Kidney epithelial cell (primary cell): Measurements from ENCODE around the gene RAB23. TPM values are rescaled to one million over a fixed set of nuclear protein-coding genes. Genes with fewer than 3 reads are reported as not detected.
A peak's percentile ranks its signal among the peaks of the same experiment; 100 is the strongest.

Experiments used
- DNase-seq: peaks from one replicate; pipeline ENCODE4 v3.0.0-alpha.2; 2010; ENCODE audit warnings: low read depth
- H3K27me3 ChIP-seq: 2 replicates; pipeline ENCODE4 v1.6.0; 2011; ENCODE audit warnings: low read length; ENCODE audit not compliant: control insufficient read depth, insufficient read depth
- H3K36me3 ChIP-seq: 2 replicates; pipeline ENCODE4 v1.5.1; 2011; ENCODE audit warnings: low read length; ENCODE audit not compliant: control insufficient read depth, insufficient read depth
- H3K4me3 ChIP-seq: 2 replicates; pipeline ENCODE4 v1.5.1; 2011; ENCODE audit warnings: low read depth, mild to moderate bottlenecking, control low read depth, low read length
- total RNA-seq: library from RNA; depleted of rRNA; stranded (reverse); fragments of >200 nt; gene quantifications from 2 replicates; pipeline ENCODE4 v1.2.3, GENCODE V29; 2015
- TF ChIP-seq, protein P1 (sequence below): IDR thresholded peaks from 2 replicates; pipeline ENCODE4 v1.5.1; 2011; ENCODE audit warnings: mild to moderate bottlenecking, moderate library complexity, low read length, control low read depth, inconsistent platforms; ENCODE audit not compliant: insufficient read depth, poor library complexity, severe bottlenecking

The RAB23 gene
- total RNA-seq, 1 donor from 2014 or later, result 21.5 TPM

DNA sequence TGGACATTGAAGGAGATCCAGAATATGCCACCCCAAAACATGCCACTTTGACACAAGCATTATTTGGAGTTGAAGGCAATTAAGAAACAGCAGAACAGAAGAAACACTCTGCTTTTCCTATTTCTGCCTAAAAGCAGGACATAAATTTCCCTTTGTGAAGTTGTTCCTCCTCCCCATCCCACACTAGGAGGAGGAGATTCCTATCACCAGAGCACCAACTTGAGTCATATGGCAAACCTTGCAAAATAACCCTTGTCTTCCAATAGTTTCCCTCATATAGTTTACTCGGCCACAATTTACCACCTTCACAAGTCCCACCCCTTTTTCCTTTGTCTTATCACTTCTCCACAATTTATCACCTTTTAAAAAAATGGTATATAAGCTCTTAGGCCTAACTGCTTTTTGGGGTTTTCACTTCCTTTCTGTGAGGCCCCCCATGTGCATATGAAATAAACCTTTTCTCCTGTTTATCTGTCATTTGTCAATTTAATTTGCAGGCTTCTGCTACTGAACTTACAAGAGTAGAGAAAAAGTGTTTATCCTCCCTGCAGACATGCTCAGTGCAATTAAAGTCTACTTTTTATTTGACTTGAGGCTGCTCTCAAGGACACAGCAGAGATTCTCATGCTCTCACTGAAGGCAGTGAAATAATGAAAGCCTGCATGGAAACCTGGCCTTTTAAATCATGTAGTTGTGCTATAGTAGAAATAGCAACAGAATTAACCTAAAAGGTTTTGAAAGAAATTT is 2.8 kb upstream of the RAB23 start:
- Histone ChIP-seq H3K4me3 (no peak overlapping the region), H3K36me3 (no peaks in the 10 kb centered on the region), H3K27me3 (no peaks in the 10 kb centered on the region)
- DNase-seq, result no peak
- TF ChIP-seq, protein P1, sequence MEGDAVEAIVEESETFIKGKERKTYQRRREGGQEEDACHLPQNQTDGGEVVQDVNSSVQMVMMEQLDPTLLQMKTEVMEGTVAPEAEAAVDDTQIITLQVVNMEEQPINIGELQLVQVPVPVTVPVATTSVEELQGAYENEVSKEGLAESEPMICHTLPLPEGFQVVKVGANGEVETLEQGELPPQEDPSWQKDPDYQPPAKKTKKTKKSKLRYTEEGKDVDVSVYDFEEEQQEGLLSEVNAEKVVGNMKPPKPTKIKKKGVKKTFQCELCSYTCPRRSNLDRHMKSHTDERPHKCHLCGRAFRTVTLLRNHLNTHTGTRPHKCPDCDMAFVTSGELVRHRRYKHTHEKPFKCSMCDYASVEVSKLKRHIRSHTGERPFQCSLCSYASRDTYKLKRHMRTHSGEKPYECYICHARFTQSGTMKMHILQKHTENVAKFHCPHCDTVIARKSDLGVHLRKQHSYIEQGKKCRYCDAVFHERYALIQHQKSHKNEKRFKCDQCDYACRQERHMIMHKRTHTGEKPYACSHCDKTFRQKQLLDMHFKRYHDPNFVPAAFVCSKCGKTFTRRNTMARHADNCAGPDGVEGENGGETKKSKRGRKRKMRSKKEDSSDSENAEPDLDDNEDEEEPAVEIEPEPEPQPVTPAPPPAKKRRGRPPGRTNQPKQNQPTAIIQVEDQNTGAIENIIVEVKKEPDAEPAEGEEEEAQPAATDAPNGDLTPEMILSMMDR, result no peak

- H3K4me3 ChIP-seq, result peak overlapping the region; percentile 82
- no peak for DNase-seq
- H3K36me3 ChIP-seq, result no peaks in the 10 kb centered on the region
- TF ChIP-seq, protein P1, result no peak
- no peaks in the 10 kb centered on the region for H3K27me3 ChIP-seq
Measured at GRCh38 chr6:57222743-57223077, 603 bp upstream of the RAB23 start.

- H3K27me3 ChIP-seq, result no peaks in the 10 kb centered on the region
- DNase-seq, result no peak
Measured at GRCh38 chr6:57221191-57221935, 744 bp downstream of the RAB23 start.

DNA sequence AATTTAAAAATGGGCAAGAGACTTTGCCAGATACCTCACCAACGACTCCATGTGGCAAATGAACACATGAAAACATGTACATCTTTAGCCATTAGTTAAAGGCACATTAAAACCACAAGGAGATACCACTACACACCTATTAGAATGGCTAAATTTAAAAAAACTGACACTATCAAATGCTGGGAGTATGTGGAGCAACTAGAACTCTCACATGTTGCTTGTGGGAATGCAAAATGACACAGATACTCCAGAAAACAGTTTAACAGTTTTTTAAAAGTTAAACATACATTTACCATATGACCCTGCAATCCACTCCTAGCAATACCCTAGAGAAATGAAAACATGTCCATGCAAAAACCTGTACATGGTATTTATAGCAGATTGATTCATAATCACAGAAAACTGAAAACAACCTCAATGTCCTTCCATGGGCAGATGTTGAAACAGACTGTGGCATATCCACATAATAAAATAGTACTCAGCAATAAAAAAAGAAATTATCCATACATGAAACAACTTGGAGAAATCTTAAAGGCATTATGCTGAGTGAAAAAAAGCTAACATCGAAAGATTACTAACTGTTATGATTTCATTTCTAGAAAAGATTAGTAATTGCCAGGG is 1.9 kb downstream of the RAB23 start:
- Histone ChIP-seq H3K36me3 (no peaks in the 10 kb centered on the region), H3K4me3 (no peak overlapping the region), H3K27me3 (no peaks in the 10 kb centered on the region)
- TF ChIP-seq, protein P1, result no peak
- no peak for DNase-seq

More at GRCh38 chr6:57221191-57221935, 744 bp downstream of the RAB23 start:
- H3K4me3 ChIP-seq, result peak overlapping the region; percentile 82
- TF ChIP-seq, protein P1, result peak; percentile 49
- no peaks in the 10 kb centered on the region for H3K36me3 ChIP-seq

DNA sequence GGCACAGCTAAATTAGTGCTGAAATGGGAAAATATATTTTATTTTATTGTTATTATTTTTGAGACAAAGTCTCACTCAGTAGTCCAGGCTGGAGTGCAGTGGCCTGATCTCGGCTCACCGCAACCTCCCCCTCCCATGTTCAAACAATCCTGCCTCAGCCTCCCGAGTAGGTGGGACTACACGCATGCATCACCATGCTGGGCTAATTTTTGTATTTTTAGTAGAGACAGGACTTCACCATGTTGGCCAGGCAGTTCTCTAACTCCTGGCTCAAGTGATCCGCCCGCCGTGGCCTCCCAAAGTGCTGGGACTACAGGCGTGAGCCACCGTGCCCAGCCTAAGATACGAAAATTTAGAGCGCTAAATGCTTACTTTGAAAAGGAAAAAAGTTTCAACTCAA is 4.8 kb downstream of the RAB23 start:
- Histone ChIP-seq H3K4me3 (no peak overlapping the region), H3K36me3 (no peaks in the 10 kb centered on the region), H3K27me3 (no peaks in the 10 kb centered on the region)
- DNase-seq, result no peak
- TF ChIP-seq, protein P1, result no peak
